GM12878 (cell line): Measurements from ENCODE around the gene SIGLEC10. TPM values are rescaled to one million over a fixed set of nuclear protein-coding genes. Genes with fewer than 3 reads are reported as not detected.

ENCODE experiments used
- E4F1 ChIP-seq: fragments of 450-650 bp; IDR thresholded peaks from 2 replicates; pipeline ENCODE4 v1.6.1; 2018; ENCODE audit warnings: borderline replicate concordance, mild to moderate bottlenecking; ENCODE audit not compliant: partially characterized antibody
- FOXM1 ChIP-seq: IDR thresholded peaks from 2 replicates; pipeline ENCODE4 v1.6.1; 2012; ENCODE audit warnings: low read depth, mild to moderate bottlenecking, inconsistent platforms, low read length, moderate library complexity
- MAX ChIP-seq: IDR thresholded peaks from 2 replicates; pipeline ENCODE4 v1.6.1; 2012; ENCODE audit warnings: low read depth, low read length, improper control_type of control experiment
- RBBP5 ChIP-seq: fragments of 200-600 bp; sonication (generic); conservative IDR thresholded peaks from 2 replicates; pipeline ENCODE4 v1.6.1; 2016
- RFX5 ChIP-seq: IDR thresholded peaks from 2 replicates; pipeline ENCODE4 v1.6.1; 2011; ENCODE audit warnings: low read depth, low read length, improper control_type of control experiment
- SPI1 ChIP-seq: IDR thresholded peaks from 2 replicates; pipeline ENCODE4 v1.6.1; 2011; ENCODE audit warnings: low read depth, mild to moderate bottlenecking, low read length, moderate library complexity, borderline replicate concordance; ENCODE audit not compliant: insufficient read depth
- ZNF592 ChIP-seq: fragments of 450-650 bp; IDR thresholded peaks from 2 replicates; pipeline ENCODE4 v1.6.1; 2017; ENCODE audit warnings: mild to moderate bottlenecking, moderate library complexity
- polyA plus RNA-seq, 11 experiments: library from polyadenylated mRNA; depleted of rRNA in 4 of 11; unstranded in 6 of 11; stranded (reverse) in 5 of 11; fragments of >200 nt; fragmentation: Nextera tagmentation in 4 of 11; fragmentation: Illumina TruSeq in 1 of 11; extraction: Ambion mirVana in 4 of 11; extraction: Trizol in 1 of 11; gene quantifications; 1 replicate in 1 of 11; 2 replicates in 10 of 11; pipeline versions ENCODE4 v1.2.1 to v1.2.3, GENCODE V29; 2011 to 2016; ENCODE audit warnings: inconsistent platforms in 2 of 11, missing spikeins in 2 of 11, low read depth in 1 of 11
- total RNA-seq, 4 experiments: library from RNA; depleted of rRNA in 3 of 4; stranded (reverse); fragments of >200 nt in 3 of 4; fragmentation: Illumina TruSeq in 1 of 4; extraction: Trizol in 1 of 4; gene quantifications; 2 replicates each; pipeline versions ENCODE4 v1.2.1 to v1.2.3, GENCODE V29; 2013 to 2021

The SIGLEC10 gene
- total and polyA plus RNA-seq, 10 of the 15 experiments (the other 5 are each of a cell fraction or from before 2014, with no cell fraction given) = 2.3 to 16.8 (median 7.8) TPM

DNA sequence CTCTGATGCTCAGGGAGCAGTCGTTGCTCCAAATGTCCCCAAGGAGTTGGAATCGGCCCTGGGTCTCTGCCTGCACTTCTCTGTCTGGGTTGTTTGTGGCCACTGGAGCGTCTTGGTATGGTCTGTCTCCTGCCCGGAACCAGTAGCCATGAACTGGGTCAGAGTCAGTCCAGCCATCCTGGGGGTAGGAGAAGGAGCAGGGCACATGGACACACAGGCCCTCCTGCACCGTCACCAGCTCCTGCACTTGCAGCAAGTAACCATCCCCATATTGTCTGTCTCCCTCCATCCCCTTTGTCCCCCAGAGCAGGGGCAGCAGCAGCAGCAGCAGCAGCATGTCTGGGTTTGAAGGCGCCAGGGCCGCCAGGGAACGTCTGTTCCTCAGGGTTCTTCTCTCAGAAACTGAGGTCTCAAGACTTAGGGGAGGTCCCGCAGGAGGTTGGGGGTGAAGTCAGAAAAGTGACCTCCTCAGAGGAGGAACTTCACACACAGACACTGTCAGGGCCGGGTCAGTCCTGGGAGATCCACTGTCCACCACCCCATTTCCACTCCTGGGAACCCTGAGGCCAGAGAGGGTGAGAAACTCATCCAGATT, 40.7 kb upstream of the SIGLEC10 start, which contains the start of gene SIGLEC8 (continued):
- no peak for TF ChIP-seq ZNF592
- TF ChIP-seq SPI1 = no peak
- no peak for TF ChIP-seq MAX
- no peak for TF ChIP-seq E4F1
- TF ChIP-seq RBBP5 = no peak
- no peak for TF ChIP-seq FOXM1
- no peak for TF ChIP-seq RFX5
